NCI-H146 treated with DMSO at 0.1 percent for 48 hours (cell line): ENCODE results near the gene VPS41.

ENCODE experiments used
- DNase-seq: peaks from one replicate; lab custom pipeline; 2025; ENCODE audit not compliant: unreplicated experiment; lab: John Stamatoyannopoulos, UW

The VPS41 gene

GRCh38 chr7:38817526-38817925, 91.5 kb downstream of the VPS41 start:
- DNase-seq = no peak

DNA sequence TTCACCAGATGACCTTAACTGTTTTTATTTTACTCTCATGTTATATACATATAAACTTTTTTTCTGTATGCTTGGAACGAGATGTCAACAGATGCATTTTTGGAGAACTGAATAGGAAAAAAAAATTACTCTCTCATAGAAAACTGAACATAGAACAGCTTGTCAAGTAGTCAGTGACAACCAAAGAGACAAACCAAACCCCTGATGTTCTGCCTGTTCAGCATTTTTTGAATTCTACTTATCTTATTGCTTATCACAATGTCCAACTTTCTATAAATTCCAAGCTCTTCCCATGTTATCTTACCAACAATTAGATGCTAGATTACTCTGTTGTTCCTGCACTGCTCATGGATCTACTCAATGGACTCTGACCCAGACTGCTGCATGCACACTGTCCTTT, 95.2 kb downstream of the VPS41 start:
- no peak for DNase-seq

- no peak for DNase-seq
These were observed 102.1 kb downstream of the VPS41 start for GRCh38 chr7:38806912-38807311.

- DNase-seq = no peak
These were observed 107.2 kb downstream of the VPS41 start for GRCh38 chr7:38801786-38802185.

GRCh38 chr7:38798552-38799267, 110.3 kb downstream of the VPS41 start:
- no peak for DNase-seq

GRCh38 chr7:38796626-38797501, 112.1 kb downstream of the VPS41 start:
- peak; percentile 47 for DNase-seq

GRCh38 chr7:38795593-38795992, 113.4 kb downstream of the VPS41 start:
- no peak for DNase-seq

DNA sequence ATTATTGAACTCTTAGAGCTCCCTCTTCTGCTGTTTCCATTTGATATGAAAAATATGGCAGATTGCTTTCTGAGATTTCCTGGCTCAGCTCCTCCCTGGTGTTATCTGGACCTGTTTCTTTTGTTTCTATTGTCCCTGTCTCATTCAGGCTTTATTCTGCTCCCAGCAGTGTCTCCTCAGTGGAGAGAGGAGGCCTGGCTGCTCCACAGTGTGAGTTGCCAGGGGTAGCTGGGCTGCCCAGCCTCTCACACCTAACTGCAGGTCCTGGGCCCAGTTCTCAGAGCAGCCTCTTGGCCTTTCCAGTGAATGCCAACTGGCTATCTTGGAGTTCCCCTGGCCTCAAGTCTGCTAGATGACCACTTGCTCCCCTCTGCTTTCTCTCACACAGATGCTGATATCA, 127.0 kb downstream of the VPS41 start:
- DNase-seq = peak; percentile 77

DNA sequence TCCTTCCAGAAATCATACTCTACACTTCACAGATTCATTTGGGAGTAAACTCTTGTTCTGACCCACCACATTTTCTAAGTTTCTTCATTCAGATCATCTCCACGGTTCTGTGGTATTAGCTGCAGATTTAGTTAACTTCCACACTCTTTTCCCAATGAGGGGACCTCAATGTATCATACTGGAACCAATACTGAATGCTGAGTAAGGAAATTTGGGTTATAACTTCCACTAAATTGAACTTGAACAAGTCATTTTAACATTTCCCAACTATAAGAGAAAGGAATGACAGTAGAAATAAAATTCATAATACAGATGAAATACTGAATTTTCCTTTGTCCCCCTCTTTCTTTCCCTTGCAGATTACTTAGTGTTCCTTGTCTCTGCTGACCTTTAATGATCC, 131.4 kb downstream of the VPS41 start:
- no peak for DNase-seq

GRCh38 chr7:38775506-38776175, 133.3 kb downstream of the VPS41 start:
- DNase-seq = peak; percentile 69

DNA sequence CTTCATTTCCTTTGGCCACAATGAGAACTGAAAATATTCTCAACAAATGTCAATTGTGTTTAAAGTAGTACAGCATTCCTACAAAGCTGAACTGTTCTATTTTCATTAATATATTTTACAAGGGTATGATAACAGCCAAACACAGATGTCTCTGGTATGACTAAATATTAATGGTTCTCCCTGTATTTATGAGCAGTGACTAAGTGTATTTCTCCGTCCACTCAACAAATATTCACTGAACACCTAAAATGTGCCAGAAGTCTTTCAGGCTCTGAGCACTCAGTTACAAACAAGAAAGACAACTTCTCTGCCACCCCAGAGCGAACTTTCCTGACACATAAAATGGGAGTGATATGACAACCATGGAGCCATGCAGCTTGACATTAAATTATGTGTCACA, 135.6 kb downstream of the VPS41 start:
- no peak for DNase-seq

DNA sequence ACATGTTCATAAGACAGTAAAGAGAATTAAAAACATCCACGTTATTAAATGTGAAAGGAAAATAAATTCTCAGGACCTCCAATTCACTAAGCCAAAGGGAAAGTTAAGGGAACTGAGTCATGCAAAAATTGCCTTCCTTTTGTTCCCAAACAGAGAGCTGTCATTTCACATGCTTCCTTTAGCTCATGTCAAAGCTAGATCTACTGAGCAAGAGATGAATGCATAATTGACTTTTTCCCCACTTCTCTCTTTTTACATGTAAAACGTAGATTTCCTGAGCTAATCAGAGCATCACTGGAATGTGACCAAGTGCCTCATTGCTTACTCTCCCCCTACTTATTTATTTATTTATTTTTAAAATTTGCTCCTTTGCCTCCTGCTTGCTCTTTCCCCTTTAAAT, 148.8 kb downstream of the VPS41 start:
- no peak for DNase-seq

- no peak for DNase-seq
These were observed 150.0 kb downstream of the VPS41 start for GRCh38 chr7:38759028-38759427.

DNA sequence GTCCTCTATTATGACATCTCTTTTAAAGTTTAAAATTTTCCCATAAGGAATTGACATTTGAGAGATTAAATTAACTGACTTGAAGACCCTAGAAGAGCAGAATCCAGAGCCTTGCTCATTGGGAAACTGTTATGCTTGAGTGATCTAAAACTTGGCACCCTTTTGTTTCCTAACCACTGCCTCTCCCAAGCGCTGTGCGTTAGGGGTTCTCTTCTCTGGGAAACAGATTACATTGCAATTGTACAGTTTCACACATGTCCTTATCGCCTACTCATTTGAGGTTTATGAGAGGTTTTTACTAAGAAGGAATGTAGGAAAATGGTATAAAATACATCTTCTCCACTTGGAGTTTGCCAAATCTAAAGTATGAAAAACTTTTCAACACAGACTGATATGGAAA, 151.1 kb downstream of the VPS41 start:
- DNase-seq = no peak

DNA sequence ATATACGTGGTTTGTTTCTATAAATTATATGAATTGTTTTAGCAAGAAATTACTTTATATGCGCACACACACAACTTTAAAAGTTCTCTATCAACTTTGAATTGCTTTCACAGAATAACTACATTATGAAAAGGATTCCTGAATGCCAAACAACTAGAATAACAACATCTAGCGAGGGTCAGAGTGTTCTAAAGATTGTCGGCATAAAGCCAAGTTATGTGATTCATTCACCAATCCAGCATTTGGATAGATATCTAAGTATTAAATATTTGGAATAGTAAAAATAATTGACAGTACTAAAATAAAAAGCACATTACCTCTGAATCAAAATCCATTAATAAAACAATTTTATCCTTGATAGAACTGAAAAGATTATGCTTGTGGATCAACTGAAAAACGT, 152.5 kb downstream of the VPS41 start:
- no peak for DNase-seq

DNA sequence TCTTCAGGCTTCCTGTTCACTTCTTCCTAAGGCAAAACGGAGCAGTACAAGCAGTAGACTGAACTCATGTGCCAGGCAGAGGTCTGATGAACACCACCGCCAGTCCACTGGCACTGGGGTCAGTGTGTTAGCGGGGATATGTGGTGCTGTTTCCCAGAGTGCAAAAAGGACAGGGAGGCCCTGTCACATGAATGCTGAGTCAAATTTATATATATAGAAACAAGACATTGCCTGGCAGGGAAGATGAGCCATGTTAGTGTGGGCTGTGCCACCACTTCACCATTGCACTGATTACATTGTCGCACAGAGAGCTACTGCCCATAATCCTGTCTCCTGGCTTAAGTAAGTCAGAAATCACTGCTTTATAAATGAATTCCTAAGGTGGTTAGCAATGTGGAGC, 155.6 kb downstream of the VPS41 start:
- DNase-seq = no peak

DNA sequence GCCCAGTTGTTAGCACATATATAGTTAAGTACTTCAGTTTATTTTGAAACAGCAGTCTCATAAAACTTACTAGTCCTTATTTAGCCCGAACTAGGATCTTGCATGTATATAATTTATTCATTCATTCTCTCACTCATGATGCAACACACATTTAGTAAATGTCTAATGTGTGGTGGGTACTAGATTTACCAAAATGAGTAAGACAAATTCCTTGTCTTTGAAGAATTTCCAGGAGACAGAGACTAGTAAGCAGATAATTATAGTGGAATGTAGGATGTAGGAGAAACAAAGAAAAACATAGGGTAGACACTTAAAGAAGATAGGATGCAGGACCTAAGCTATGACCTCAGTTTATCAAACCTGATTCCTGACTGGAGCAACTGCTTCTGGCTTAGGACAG, 157.6 kb downstream of the VPS41 start:
- DNase-seq = no peak

DNA sequence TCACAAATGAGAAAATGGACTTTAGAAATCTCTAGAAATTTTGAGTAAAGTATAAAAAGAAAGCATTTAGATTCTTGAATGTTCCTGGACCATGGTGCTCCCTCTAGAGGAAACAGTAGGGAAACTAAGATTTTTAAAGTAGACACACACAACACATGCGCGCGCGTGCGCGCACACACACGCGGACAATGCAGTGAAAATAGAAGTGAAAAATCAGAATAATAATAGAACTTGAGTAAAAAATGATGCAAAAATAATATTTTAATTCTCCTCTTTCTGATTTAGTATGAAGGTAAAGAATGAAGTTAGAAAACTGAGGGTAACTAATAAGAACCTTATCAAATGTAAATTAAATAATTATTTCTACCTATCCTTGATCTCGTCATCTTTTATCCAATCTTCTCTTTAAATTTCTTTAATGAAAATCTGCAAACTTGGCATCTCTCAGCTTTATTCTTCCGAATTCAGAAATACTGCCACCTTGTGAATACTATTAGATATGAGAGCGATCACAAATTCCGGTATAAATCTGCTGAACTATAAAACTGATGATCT, 160.9 kb downstream of the VPS41 start:
- no peak for DNase-seq

GRCh38 chr7:38746438-38746837, 162.6 kb downstream of the VPS41 start:
- no peak for DNase-seq

DNA sequence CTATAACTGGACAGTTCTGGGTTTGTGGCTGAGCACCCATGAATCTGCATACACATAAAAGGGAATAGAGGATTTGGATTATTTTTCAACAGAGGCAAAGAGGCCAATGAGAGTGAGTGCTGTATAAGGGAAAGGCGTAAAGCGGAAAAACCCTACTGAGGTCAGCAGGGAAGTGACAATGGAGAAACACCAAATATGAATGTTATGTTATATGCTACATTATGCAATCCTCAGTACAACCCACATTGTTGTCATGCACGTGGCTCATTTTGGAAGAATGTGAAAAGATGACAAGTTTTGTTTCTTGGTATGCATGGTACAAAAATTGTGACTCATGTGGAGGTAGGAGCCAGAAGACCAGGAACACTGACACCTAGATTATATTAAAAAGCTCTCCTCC, 164.2 kb downstream of the VPS41 start:
- no peak for DNase-seq

GRCh38 chr7:38743899-38744298, 165.1 kb downstream of the VPS41 start:
- no peak for DNase-seq

DNA sequence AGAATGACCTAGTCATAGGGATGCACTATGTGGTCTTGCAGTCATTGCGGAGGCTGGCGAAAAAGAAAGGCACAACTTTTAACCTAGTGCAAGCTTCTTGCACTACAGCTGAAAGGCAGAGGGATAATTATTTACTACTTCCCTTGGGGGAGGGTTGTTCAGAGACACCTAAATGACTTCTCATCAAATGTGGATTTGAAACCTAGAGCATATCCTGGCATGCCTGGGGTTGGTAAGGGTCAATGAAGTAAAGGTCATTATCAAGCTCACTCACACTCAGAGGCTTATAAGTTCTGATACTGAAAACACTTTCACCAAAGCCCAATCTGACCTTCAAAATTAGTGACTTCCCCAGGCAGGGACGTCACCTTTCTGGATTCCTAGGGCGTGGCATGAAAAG, 168.9 kb downstream of the VPS41 start:
- no peak for DNase-seq
